PC-3 (cell line): ENCODE measurements around the gene C3orf22. TPM values are rescaled to one million over a fixed set of nuclear protein-coding genes. Genes with fewer than 3 reads are reported as not detected.

Source experiments
- ATAC-seq: fragments of 200-7000 bp; cut with Tn5 transposase; 2 replicates; pipeline ENCODE4 v1.9.1; 2020; ENCODE audit warnings: mild to moderate bottlenecking, moderate library complexity
- BruUV-seq: library from RNA; stranded (reverse); fragments of 400-500 nt; replicated peaks from 2 replicates; lab custom pipeline; 2021; lab: Mats Ljungman, UMichigan
- CTCF ChIA-PET: fragments of 300-600 bp; sonication (Branson Sonifier 250); formaldehyde crosslinking; loops from one replicate; lab custom pipeline; 2022; ENCODE audit warnings: antibody characterized with exemption; lab: Charles Lee
- POLR2A ChIA-PET: fragments of 300-600 bp; sonication (Branson Sonifier 250); formaldehyde crosslinking; loops from one replicate; lab custom pipeline; 2022; ENCODE audit warnings: antibody characterized with exemption; ENCODE audit not compliant: unreplicated experiment; lab: Charles Lee
- DNase-seq: peaks from one replicate; pipeline ENCODE4 v3.0.0-alpha.2; 2015
- H2AFZ ChIP-seq: fragments of 300-600 bp; sonication (generic); 2 replicates; pipeline ENCODE4 v1.6.0; 2016; ENCODE audit warnings: antibody characterized with exemption, low read length
- H3F3A ChIP-seq: fragments of 300-600 bp; sonication (generic); one replicate; pipeline ENCODE4 v1.6.0; 2017; ENCODE audit warnings: antibody characterized with exemption, low read length, control low read depth, mild to moderate bottlenecking; ENCODE audit not compliant: unreplicated experiment
- H3K27ac ChIP-seq: fragments of 300-600 bp; sonication (generic); 2 replicates; pipeline ENCODE4 v1.5.1; 2016; ENCODE audit warnings: mild to moderate bottlenecking, low read length
- H3K27me3 ChIP-seq: fragments of 300-600 bp; sonication (generic); 2 replicates; pipeline ENCODE4 v1.6.1; 2016; ENCODE audit warnings: low read length, mixed read lengths
- H3K36me3 ChIP-seq: fragments of 300-600 bp; sonication (generic); 2 replicates; pipeline ENCODE4 v1.6.1; 2016; ENCODE audit warnings: low read depth, mixed run types, low read length, mixed read lengths
- H3K4me1 ChIP-seq: fragments of 300-600 bp; sonication (generic); 2 replicates; pipeline ENCODE4 v1.5.1; 2016; ENCODE audit warnings: low read length; ENCODE audit not compliant: insufficient read depth
- H3K4me2 ChIP-seq: fragments of 300-600 bp; sonication (generic); 2 replicates; pipeline ENCODE4 v1.6.0; 2016; ENCODE audit warnings: low read length
- H3K4me3 ChIP-seq: fragments of 300-600 bp; sonication (generic); 2 replicates; pipeline ENCODE4 v1.5.1; 2016; ENCODE audit warnings: mild to moderate bottlenecking, low read length, mixed read lengths
- H3K79me2 ChIP-seq: fragments of 300-600 bp; sonication (generic); 2 replicates; pipeline ENCODE4 v1.6.1; 2017; ENCODE audit warnings: low read length, mixed read lengths
- H3K9ac ChIP-seq: fragments of 300-600 bp; sonication (generic); 2 replicates; pipeline ENCODE4 v1.6.0; 2016; ENCODE audit warnings: mild to moderate bottlenecking, low read length
- H3K9me2 ChIP-seq: fragments of 300-600 bp; sonication (generic); replicated peaks from 2 replicates; pipeline ENCODE4 v1.6.1; 2016; ENCODE audit warnings: mixed run types, low read length, mixed read lengths
- H3K9me3 ChIP-seq: fragments of 300-600 bp; sonication (generic); 2 replicates; pipeline ENCODE4 v1.6.1; 2016; ENCODE audit warnings: low read length, mixed read lengths
- H4K20me1 ChIP-seq: fragments of 300-600 bp; sonication (generic); 2 replicates; pipeline ENCODE4 v1.6.1; 2016; ENCODE audit warnings: low read length, mixed read lengths
- CTCF ChIP-seq: fragments of 300-600 bp; sonication (generic); conservative IDR thresholded peaks from 2 replicates; pipeline ENCODE4 v1.5.1; 2017; ENCODE audit warnings: antibody characterized with exemption, low read depth, mild to moderate bottlenecking, low read length
- EZH2 ChIP-seq: fragments of 300-600 bp; sonication (generic); IDR thresholded peaks from one replicate; pipeline ENCODE4 v1.6.1; 2017; ENCODE audit warnings: antibody characterized with exemption, mild to moderate bottlenecking, low read length; ENCODE audit not compliant: unreplicated experiment
- EZH2phosphoT487 ChIP-seq: fragments of 300-600 bp; sonication (generic); IDR thresholded peaks from 2 replicates; pipeline ENCODE4 v1.6.1; 2018; ENCODE audit warnings: mild to moderate bottlenecking, antibody characterized with exemption, low read length, borderline replicate concordance
- intact Hi-C: fragments of 100-400 bp; cut with micrococcal nuclease; formaldehyde crosslinking; loops from 2 replicates; pipeline ENCODE4 v1.9.0; 2023
- total RNA-seq: library from RNA; depleted of rRNA; stranded (reverse); fragments of >200 nt; gene quantifications from 2 replicates; pipeline ENCODE4 v1.2.3, GENCODE V29; 2014

C3orf22 gene
- total RNA-seq, 1 experiment from 2014 or later, result not detected

- no TSS peak for BruUV-seq
- no peak within 1 kb of the TSS for H3K27ac ChIP-seq
- no peaks in the 10 kb centered on the region for H3K4me1 ChIP-seq
- H2AFZ ChIP-seq, result peak within 1 kb of the TSS; percentile 34; the same call in 1 of the 2 replicates
- no peak for TF ChIP-seq CTCF
- no peak for TF ChIP-seq EZH2phosphoT487
- no peak for TF ChIP-seq EZH2
- ChIA-PET CTCF (no interaction called here), POLR2A (no interaction called here)
- peak; percentile 65 for ATAC-seq
- no peaks in the 10 kb centered on the region for H3F3A ChIP-seq
- no peaks in the 10 kb centered on the region for H3K36me3 ChIP-seq
- H3K27me3 ChIP-seq, result peaks cover 13% of the 10 kb centered on the region
- peak; percentile 19 for DNase-seq
- intact Hi-C loops, result no loop called here
- H3K79me2 ChIP-seq, result no peaks in the 10 kb centered on the region
- H4K20me1 ChIP-seq, result no peaks in the 10 kb centered on the region
- H3K9me3 ChIP-seq, result no peaks in the 10 kb centered on the region
- H3K9me2 ChIP-seq, result no peaks in the 10 kb centered on the region
- peak within 1 kb of the TSS; percentile 38; the same call in 1 of the 2 replicates for H3K4me3 ChIP-seq
- peak within 1 kb of the TSS; percentile 53 for H3K4me2 ChIP-seq
- no peak within 1 kb of the TSS for H3K9ac ChIP-seq
These were observed 34.8 kb downstream of the C3orf22 start, which contains the start of gene CHST13 for GRCh38 chr3:126523745-126524428. CHST13 (plus strand) TSS chr3:126524155; CDS start chr3:126524333, 178 bp downstream.

- Histone ChIP-seq H3F3A (no peaks in the 10 kb centered on the region), H3K79me2 (no peaks in the 10 kb centered on the region), H3K9ac (no peak overlapping the region), H3K4me1 (no peaks in the 10 kb centered on the region), H3K4me3 (no peak overlapping the region), H3K9me2 (no peaks in the 10 kb centered on the region), H3K27me3 (peaks cover 13% of the 10 kb centered on the region), H3K27ac (no peak overlapping the region), H3K4me2 (no peak overlapping the region), H2AFZ (no peak overlapping the region), H3K9me3 (no peaks in the 10 kb centered on the region), H4K20me1 (no peaks in the 10 kb centered on the region), H3K36me3 (no peaks in the 10 kb centered on the region)
- TF ChIP-seq EZH2phosphoT487 (no peak), CTCF (peak; percentile 81), EZH2 (no peak)
- DNase-seq, result peak; percentile 59
- intact Hi-C loops, result no loop called here
- no TSS peak for BruUV-seq
- peak; percentile 52 for ATAC-seq
- ChIA-PET POLR2A (no interaction called here), CTCF (no interaction called here)
These were observed 36.4 kb downstream of the C3orf22 start for GRCh38 chr3:126522363-126522788.
